Stimulated activated CD4-positive, alpha-beta T cell treated with anti-CD3 and anti-CD28 coated beads, Interleukin-12 subunit alpha, Interleukin-12 subunit beta, amount 100 ng/mL, for 4 hours (primary cell): ENCODE results near the gene GPATCH8.
"Not testable (repeated sequence)": the region's sequence is repeated elsewhere in the genome, so short reads cannot be mapped to it uniquely, and the experiment has no call there.

Source experiments
- DNase-seq: peaks from one replicate; pipeline ENCODE4 v3.0.0-alpha.2; 2020

The GPATCH8 gene

DNA sequence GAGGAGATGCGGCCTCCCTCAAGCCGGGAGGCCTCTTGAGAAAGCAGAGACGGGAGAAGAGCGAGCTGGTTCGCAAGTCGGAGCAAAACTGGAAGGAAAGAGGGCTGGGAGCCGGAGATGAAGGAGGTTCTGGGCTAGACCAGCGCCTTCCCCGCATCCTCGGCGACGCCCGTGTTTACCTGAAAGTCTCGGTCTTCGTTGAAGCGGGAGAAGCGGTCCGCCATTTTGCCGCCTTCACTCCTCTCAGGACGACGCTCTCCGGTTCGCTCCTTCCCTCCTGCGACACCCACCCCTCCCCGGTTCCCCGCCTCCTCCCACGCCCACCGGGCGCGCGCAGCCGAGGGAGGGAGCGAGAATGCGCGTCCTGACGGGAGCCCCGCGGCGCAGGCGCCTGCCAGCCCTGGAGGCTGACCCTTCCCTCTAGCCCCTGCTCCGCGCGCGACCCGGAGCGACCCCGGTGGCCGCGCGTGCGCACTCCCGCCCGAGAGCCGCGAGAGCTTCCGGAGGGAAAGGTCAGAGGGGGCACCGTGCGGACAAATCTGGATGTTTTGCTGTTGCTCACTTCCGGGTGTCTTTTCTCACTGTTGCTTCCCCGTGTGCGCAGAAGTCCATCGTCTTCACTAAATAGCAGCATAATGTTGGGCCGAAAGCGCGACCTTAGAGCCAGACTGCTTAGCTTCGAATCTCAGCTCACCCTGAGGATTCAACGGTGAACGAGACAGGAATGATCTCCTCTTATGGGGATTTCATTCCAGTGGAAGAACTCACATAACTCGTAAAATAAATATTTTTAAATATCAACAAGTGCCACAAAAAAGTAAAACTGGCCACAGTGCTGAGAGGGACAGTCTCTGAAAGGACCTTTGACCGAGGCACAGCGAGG, at the start of gene GPATCH8:
Gene GPATCH8, minus strand, starts transcription at position 260 of the 883 bp plus-strand sequence. Its CDS starts 36 bp downstream, at position 224.
- DNase-seq = peak; percentile 91

DNA sequence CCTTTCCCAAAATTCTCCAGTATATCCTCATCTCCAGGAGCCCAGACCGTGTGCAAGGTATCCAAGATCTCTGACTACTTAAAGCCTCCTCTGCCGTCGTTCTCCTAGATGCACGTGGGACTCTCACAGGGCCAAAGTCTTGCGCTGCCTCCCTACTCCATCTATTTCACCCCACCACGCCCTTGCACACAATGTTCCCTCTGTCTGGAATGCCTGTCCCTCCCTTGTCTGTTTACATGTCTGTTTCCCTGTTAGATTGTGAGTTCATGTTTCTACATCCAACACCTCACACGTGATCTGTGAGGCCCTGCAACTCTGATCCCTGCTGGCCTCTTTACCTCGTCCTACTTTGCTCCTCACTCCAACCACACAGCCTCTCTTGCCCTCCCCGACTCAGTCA, 49.2 kb upstream of the GPATCH8 start:
- no peak for DNase-seq

DNA sequence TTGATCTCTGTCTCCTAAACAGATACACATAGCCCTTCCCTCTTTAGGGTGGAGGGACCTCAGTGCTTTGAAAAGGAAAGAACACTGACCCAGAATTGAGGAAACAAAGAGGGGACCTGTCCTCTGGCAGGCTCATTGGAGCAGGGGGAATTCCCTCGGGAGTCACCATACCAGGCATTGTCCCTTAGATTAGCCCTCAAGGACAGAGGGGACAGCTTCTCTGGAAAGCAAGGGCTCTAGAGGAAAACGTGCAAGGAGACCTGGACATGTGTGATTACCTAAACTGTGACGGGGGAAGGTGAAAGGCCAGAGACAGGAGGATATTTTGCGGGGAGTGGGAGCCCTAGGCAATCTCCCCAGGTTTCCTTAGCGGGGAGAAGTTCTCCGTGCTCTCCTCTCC, 46.5 kb upstream of the GPATCH8 start:
- no peak for DNase-seq

DNA sequence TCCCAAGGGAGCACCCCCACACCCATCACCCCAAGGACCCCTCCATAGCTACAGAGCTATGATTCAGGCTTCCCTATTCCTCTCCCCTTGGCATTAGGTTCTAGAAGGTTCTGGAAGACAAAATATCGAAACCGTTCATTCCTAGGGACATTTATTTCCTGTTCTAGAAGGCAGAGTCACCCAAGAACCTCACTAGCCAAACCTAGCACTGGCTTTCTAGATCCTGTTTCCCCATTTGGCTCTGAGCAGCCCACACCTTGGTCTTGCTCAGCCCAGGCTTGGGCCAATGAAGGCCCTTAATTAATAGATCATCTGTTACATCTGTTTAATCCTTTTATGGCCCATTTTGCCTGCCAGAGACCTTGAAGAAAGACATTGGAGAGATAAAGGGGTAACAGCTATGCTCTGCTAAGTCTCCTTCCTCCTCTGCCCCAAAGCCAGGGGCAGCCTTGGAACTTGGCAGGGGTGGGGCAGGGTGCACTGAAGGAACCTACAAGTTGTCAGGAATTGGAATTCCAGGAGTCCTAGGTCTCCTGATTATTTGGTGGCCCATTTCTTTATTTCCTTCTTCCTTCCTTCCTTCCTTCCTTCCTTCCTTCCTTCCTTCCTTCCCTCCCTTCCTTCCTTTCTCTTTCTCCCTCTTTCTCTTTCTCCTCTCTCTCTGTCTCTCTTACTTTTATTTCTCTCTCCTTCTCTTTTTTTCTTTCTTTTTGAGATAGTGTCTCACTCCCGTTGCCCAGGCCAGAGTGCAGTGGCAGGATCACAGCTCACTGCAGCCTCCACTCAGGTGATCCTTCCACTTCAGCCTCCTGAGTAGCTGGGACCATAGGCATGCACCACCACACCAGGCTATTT, 45.4 kb upstream of the GPATCH8 start:
- DNase-seq = no peak

DNA sequence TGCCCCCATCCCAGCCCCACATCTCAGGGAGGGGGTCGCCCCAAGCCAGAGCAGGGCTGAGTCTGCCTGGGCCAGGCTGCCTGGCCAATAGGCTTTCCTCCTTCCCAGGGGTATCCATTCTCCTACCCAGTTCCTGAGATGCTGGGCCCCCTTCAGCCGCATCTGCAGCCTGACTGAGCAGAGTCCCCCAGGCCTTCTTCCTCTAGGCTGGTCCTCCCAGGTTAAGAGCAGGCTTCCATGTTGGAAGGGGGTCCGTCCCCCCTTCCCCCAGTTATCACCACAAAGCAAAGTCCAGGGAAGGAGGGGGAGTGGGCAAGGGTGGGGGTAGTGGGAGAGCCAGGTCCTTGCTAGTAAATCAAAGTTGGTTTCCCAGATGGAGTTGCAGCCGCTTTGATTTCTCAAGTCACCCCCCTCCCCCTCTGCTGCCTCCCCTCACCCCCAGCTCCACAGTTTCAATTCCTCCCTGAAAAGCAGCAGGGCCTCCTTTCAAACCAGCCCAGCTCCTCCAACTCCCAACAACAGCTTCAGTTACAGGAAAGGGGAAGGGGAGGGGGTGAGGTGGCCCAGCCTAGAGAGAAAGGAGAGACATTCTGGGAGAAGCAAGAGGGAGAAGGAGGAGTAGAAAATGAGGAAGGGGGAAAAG, 44.5 kb upstream of the GPATCH8 start:
- DNase-seq = no peak

DNA sequence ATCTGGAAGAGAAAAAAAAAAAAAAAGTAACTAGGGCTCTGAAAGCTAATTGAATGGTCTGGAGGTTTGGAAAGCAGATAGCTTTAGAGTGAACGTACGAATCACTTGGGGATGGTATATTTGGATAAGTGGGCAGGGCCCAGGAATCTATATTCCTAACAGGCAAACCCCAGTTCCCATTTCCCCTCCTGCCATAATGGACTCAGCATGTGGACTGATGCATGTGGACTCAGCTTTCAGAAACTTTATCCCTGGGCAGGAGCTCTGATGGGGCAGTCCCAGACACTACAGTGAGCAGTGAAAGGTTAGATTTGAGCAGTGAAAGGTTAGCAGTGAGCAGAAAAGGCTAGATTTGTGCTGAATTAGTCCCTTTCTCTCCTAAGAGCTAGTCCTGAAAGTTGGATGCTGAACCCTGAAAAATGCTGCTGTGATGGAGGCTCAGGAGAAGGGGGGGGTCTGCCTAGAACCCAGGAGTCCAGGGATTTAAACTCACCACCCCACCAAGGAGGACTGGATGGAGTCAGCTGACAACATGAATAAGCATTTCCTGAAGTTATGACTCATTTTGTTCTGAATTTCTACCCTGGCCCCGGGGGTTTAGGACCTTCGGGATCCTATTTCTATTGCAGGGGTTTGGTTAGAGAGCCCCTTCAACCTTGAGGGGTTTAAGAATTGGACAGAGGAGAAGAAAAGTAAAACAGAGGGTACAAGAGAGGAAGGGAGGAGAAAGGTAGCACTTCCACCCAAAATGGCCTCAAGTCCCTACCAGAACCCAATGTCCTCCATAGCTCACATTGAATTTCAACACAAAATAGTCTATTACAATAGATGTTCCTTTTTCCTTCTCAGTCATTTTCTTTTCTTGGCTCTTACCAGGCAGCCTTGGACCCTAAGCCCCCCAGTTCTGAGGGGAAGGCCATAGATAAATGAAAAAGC, 43.7 kb upstream of the GPATCH8 start:
- no peak for DNase-seq

DNA sequence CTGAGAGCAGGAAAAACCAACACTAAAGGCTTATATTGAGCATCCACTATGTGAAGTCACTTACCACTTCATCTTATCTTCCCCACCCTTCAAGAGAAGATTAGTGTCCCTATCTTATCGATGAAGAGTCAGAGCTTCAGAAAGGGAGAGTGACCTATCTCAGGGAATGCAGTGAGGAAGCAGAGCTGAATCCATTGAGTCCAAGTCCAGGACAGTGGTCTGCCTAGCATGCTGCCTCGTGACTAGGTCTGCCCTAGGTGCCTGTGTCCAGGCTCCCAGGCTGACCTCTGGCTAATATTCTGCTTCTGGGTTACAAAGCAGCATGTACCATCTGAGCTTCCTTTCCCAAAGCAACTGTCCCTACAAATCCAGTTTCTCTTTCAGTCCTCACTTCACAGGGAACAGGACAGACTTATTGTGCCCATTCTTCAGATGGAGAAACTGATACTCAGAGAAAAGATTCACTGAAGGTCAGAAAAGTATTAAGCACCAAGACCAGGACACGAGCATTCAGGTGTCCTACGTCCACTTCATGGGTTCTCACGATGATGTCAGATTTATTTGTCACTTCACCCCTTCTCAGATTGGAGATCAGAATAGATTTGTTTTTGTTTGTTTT, 40.8 kb upstream of the GPATCH8 start:
- DNase-seq = no peak

DNA sequence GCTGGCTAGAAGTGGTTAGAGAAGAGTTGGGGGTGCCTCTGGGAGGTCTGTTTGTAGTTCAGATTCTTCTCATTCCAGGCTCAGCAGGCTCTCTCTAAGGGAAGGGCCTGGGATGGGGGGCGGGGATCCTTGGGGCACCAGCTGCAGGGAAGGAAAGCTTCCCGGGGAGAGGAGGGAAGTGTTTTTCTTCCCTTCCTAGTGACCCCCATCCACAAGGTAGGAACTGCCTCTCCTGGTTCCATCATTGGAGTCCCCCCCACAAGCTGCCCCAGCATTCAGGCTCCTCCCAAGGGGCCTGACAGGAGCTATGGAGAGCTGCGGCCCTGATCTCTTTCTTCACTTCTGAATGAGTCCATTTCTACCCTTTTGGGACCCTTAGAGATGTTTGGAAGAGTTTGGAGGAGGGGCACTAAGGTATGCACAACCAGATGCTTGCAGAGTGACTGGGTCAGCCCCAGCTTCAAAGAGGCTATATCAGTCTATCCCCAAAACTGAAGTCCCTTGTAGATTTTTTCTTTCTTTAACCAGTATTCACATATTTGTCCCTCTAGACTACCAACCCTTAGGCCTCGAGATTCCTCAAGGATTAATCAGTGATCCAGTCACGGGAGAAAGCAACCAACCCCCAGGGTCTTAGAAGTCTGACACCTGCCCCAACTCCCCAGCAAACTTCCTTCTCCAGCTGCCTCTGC, 40.2 kb upstream of the GPATCH8 start:
- DNase-seq = no peak

DNA sequence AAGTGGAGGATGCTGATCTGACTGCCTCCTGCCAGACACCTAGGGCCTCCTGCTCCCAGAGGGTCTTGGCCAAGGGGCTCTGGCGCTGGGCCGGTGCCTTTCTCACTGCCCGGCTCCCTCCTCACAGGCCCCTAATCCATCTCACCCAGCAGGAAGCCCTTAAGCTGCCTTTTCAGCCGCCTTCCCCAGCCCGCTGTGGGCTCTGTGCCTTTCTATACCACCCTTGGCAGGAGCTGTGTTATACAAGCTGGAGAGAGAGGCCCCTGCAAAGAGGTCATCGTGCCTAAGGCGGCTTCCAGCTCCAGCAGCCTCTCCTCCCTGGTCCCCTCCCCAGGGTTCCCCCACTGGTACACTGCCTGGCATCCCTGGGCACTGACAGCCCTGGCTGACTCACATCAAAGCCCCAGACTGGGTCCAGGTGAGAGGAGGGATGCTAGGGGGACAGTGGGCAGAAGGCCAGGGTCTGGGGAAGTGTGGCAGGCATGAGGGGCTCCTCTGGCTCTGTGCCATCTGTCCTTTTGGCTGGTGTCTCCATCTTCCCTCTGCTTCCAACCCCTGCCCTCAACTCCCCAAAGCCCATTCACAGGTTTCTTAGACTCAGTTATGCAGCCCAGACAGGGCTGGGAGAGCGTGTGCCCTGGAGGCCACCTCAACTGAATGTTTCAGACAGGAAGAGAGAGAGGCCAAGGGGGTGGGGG, 38.8 kb upstream of the GPATCH8 start:
- DNase-seq = no peak

DNA sequence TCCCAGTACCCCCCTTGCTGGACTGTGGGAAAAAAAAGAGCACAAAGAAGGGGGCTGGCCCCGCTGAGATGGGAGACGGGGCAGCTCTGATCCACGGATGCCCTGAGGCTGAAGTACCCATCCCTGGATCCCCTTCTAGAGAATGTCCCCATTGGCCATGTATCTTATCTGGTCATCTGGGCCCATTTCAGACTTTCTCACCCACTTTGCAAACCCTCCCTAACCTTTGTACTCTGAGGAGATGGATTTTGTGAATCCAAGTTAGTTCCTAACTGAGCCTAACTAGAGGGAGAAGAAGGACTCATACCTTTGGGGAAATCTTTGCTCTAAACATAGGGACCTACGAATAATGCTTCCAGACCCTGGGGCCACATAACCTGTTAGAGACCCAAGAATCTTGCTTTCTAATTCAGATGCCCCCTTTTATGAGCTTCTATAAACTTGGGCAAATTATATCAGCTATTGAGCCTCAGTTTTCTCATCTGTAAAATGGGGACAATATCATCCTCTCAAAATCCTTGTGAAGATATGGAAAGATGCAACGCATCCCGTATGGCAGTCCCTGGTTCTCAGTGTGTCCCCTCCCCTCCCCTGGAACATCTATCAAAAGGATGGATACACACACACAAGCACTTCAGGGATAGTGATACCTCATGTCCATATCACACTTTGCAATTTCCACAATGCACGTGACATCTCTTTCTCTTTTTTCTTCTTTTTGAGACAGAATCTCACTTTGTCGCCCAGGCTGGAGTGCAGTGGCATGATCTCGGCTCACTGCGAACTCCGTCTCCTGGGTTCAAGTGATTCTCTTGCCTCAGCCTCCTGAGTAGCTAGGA, 37.3 kb upstream of the GPATCH8 start:
- no peak for DNase-seq

DNA sequence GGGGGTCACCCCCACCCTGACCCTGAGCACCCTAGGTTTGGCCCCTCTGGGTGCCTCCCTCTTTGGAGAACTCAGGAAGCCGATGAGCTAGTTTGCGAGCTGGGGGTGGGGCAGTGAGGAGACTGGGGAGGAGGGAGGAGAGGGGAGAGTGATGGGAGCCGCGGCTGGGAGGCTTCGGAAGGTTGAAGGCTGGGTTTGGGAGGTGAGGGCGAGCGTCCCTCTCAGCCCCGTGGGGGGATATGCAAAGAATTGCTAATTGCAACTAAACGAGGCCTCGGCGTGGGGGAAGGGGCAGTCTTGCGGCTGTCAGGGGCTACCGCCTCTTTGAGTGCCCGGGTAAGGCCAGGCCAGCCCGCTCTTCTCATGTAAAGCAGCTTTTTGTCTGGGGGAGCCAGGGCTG, 36.5 kb upstream of the GPATCH8 start:
- no peak for DNase-seq

DNA sequence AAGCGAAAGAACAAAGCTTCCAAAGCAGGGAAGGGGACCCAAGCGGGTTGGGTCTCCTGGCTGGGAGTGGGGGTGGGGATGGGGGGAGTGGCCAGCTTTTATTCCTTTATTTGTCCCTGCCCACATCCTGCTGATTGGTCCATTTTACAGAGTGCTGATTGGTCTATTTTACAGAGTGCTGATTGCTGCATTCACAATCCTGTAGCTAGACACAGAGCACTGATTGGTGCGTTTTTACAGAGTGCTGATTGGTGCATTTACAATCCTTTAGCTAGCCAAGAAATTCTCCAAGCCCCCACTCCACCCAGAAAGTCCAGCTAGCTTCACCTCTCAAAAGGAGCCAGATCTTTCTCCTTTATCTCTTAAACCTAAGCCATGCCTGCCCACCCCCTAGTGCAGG, 34.7 kb upstream of the GPATCH8 start:
- DNase-seq = not testable (repeated sequence)

DNA sequence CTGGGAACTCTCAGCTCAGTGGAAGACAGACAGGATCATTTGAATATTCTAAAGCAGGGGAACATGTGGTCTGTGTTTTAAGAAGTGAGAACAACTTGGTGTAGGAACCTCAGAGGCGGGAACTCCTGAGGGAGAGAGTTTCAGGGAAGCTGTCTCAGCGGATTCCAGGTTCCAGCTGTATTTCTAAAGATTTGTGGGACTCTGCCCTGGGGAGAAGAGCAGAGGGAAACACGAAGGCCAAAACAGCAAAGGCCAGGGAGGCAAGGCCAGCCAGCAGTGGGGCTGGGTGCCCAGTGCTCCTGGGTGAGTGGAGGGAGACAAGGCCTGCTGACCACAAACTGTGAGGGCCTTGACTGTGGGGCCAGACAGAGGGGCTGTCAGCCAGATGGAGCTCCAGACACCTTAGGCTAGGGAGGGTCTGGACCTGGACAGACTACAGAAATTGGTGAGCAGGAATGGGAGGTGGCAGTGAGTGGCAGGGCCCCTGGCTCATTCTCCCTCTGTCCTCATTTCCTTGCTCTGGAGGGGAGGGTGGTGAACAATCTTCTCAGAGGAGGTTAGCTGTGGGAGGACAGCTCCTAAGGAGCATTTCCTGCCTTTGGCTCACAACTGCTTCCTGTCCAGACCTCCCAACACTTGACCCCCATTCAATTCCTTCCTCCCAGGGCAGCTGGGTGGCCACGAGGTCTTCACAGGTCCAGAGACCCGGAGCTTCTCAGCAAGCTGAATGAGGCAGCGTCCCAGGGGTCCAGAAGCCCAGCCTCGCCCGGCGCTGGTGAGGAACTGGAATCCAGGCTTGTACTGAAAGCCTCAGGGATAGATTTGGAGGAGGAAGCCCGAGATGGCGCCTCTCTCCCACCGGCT, 33.1 kb upstream of the GPATCH8 start:
- no peak for DNase-seq

DNA sequence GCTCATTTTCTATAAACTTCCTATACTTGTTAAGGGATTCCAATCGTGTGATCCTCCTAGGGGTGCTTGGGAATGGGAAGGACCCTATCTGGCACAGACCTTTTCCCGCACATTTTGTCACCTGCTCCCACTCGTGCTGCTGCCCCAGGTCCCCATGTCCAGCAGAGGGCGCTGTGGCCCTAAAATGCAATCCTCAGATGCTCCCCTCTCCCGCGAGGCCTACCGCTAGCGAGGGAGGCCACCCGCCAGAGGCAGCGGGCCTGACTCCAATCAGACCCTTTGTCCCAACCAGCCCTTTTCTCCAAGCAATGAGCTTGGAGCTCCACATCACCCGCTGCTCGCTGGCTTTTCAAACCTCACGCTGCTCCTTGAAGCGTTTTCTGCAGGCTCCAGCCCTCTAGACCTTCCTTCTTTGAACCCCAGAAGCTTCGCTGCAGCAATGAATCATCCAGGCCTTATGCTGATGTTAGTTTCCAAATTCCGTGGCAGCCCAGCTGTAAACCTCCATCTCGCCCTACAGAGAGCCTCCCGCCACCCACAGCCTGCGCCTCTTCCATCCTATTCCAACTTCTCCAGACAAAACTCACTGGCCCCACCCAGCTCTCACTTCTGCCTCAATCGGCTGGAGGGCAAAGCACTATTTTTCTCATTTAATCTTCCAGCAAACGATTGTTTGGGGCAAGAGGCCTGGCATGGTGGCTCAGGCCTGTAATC, 30.5 kb upstream of the GPATCH8 start:
- peak; percentile 90 for DNase-seq

DNA sequence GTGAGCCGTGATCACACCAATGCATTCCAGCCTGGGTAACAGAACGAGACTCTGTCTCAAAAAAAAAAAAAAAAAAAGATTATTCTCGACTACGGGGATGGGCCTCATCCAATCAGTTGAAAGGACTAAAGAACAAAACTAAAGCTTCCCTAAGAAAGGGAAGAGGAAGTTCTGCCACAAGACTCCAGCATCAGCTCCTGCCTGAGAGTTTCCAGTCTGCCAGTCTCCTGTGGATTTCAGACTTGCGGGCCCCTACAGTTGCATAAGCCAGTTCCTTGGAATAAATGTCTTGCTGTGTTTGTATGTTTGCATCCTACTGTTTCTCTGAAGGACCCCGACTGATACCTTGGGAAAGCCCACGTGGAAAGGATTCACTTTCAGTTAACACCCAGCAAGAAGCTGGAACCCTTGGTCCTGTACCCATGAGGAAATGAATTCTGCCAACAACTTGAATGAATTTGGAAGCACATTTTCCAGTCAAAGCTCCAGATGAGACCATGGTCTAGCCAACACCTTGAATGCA, 27.8 kb upstream of the GPATCH8 start:
- DNase-seq = no peak

DNA sequence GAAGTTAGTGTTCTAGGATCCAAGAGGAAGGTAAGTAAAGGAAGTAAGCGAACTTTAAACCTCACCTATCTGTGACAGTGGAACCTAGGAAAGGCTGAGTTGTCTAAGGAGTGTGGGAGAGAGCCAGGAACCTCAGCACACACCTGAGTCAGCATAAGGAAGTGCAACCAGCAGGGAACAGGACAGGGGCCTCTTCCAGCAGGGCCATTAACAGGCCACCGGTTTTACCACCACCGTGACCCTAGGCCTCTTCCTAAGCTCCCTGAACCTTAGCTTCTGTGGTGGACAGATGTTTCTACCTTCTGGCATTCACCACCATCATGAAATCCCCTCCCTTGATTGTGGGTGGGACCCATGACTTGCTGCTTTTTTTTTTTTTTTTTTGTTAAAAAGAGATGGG, 26.7 kb upstream of the GPATCH8 start:
- no peak for DNase-seq

DNA sequence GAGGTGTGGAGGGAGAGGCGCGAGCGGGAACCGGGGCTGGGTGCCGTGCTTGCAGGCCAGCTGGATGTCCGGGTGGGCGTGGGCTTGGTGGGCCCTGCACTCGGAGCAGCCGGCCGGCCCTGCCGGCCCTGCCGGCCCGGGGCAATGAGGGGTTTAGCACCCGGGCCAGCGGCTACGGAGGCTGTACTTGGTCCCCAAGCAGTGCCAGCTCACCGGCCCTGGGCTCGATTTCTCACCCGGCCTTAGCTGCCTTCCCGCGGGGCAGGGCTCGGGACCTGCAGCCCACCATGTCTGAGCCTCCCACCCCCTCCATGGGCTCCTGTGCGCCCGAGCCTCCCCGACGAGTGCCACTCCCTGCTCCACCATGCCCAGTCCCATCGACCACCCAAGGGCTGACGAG, 24.7 kb upstream of the GPATCH8 start:
- no peak for DNase-seq

DNA sequence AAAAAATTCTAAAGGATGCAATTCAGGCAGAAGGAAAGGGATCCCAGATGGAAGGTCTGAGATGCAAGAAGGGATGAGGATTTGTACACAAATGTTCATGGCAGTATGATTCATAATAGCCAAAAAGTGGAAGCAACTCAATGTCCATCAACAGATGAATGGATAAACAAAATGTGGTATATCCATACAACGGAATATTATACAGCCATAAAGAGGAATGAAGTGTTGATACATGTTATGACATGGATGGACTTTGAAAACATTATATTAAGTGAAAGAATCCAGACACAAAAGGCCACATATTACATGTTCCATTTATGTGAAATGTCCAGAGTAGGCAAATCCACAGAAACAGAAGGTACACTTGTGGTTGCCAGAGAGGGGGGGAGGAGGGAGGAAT, 23.9 kb upstream of the GPATCH8 start:
- no peak for DNase-seq
